ENCODE measurements around the gene ZNF296.

The ZNF296 gene

DNA sequence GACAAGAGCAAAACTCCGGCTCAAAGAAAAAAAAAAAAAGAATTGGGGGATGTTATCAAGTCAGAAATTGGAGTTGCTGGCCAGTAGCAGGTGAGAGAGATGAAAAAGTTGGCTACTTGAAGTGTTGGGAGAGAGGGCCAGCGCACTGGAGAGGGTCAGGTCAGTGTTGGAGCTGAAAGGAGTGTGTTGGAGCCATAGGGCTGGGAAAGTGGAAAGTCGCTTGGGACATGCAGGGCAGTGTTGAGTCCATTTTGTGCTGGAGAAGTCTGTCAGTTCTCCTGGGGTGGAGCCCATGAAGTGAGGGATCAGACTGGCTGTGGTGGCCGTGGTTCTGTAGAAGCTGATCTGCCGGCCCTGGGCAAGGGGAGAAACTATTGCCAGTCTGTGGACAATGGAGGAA is 18.4 kb upstream of the ZNF296 start:
- peaks cover 25% of the 10 kb centered on the region for H3K4me1 ChIP-seq (ENCODE audit: control insufficient read depth, insufficient read depth, low read length)
- no peak overlapping the region for H3K4me3 ChIP-seq (ENCODE audit: low read depth, low read length)
- no peak overlapping the region for H3K9ac ChIP-seq (ENCODE audit: low read depth, low read length)
- peaks cover 13% of the 10 kb centered on the region for H3K36me3 ChIP-seq (ENCODE audit: control insufficient read depth, insufficient read depth, low read length)
- H3K9me3 ChIP-seq (ENCODE audit: control insufficient read depth, insufficient read depth, low read length): no peaks in the 10 kb centered on the region
- no peak overlapping the region for H3K27ac ChIP-seq (ENCODE audit: low read depth, low read length)
- H3K27me3 ChIP-seq (ENCODE audit: control insufficient read depth, insufficient read depth, low read length): no peaks in the 10 kb centered on the region

DNA sequence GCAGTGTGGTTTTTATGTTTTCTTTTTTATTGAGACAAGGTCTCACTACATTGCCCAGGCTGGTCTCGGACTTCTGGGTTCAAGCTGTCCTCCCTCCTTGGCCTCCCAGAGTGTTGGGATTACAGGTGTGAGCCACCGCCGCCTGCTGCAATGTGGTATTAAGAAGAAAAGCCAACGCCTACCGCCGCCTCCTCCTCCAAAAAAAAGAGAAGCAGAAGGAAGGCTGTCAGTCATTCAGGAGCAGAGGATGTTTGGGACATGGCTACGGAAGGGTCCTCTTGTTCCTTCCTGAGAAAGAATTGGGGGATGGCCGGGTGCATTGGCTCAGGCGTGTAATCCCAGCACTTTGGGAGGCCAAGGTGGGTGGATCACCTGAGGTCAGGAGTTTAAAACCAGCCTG is 17.9 kb upstream of the ZNF296 start:
- Histone ChIP-seq H3K9me3 (ENCODE audit: control insufficient read depth, insufficient read depth, low read length) (no peaks in the 10 kb centered on the region), H3K27me3 (ENCODE audit: control insufficient read depth, insufficient read depth, low read length) (no peaks in the 10 kb centered on the region), H3K36me3 (ENCODE audit: control insufficient read depth, insufficient read depth, low read length) (peaks cover 13% of the 10 kb centered on the region), H3K4me1 (ENCODE audit: control insufficient read depth, insufficient read depth, low read length) (peaks cover 22% of the 10 kb centered on the region), H3K9ac (ENCODE audit: low read depth, low read length) (no peak overlapping the region), H3K27ac (ENCODE audit: low read depth, low read length) (no peak overlapping the region), H3K4me3 (ENCODE audit: low read depth, low read length) (peak overlapping the region; percentile 80)

- peaks cover 22% of the 10 kb centered on the region for H3K36me3 ChIP-seq (ENCODE audit: control insufficient read depth, insufficient read depth, low read length)
- H3K9me3 ChIP-seq (ENCODE audit: control insufficient read depth, insufficient read depth, low read length): no peaks in the 10 kb centered on the region
- H3K9ac ChIP-seq (ENCODE audit: low read depth, low read length): peak within 1 kb of the TSS; percentile 92
- H3K4me1 ChIP-seq (ENCODE audit: control insufficient read depth, insufficient read depth, low read length): peaks cover 10% of the 10 kb centered on the region
- H3K4me3 ChIP-seq (ENCODE audit: low read depth, low read length): peak within 1 kb of the TSS; percentile 80
- no peaks in the 10 kb centered on the region for H3K27me3 ChIP-seq (ENCODE audit: control insufficient read depth, insufficient read depth, low read length)
- H3K27ac ChIP-seq (ENCODE audit: low read depth, low read length): peak within 1 kb of the TSS; percentile 98
Measured at GRCh38 chr19:45092747-45093678, 16.7 kb upstream of the ZNF296 start, which contains the start of gene PPP1R37. TSS of gene PPP1R37 (plus strand) at chr19:45093179. CDS start at chr19:45093326, 147 bp downstream.

DNA sequence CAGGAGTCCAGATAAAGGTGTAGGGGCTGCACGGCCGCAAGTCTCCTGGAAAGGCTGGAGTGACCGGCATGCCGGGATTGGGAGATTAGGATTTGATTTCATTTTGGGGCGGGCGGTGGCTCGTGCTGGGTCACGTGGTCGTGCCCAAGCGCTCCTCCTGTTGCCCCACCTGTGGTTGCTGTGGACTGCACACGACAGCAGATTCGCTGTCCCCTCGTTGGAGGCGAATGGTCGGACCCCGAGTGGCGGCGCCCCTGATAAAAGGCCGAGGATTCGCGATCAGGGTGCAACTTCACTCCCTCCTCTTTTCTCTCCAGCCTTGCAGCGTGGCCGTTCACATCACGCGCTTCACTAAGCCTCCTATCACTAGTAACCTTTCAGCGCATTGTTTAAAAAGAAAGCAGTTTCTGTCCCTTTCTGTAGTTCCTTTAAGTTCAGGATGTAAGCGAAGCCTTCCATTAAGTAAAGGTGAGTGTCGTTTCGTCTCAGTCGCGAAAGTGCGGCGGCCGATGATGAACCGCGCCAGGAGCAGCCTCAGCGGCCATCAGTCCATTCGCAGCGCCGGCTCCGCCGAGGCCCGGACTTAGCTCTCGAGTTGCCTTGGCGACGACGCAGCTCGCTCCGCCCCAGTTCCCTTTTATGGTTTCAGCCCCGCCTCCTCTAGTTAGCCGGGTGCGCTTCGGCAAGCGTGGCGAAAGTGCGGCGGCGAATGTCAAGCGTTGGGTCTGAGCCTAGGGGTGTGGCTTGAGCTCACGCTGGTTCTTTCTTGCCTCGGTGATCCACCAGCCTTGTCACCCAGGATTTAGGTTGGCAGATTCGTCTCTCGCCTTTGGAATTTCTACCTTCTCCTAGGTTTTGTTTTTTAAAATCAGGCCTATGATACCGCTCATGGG is 15.0 kb upstream of the ZNF296 start:
- Histone ChIP-seq H3K4me1 (ENCODE audit: control insufficient read depth, insufficient read depth, low read length) (peaks cover 7% of the 10 kb centered on the region), H3K27ac (ENCODE audit: low read depth, low read length) (peak overlapping the region; percentile 98), H3K9ac (ENCODE audit: low read depth, low read length) (peak overlapping the region; percentile 58), H3K36me3 (ENCODE audit: control insufficient read depth, insufficient read depth, low read length) (peaks cover 26% of the 10 kb centered on the region), H3K4me3 (ENCODE audit: low read depth, low read length) (peak overlapping the region; percentile 80), H3K9me3 (ENCODE audit: control insufficient read depth, insufficient read depth, low read length) (no peaks in the 10 kb centered on the region), H3K27me3 (ENCODE audit: control insufficient read depth, insufficient read depth, low read length) (no peaks in the 10 kb centered on the region)

- Histone ChIP-seq H3K36me3 (ENCODE audit: control insufficient read depth, insufficient read depth, low read length) (peaks cover 24% of the 10 kb centered on the region), H3K9ac (ENCODE audit: low read depth, low read length) (no peak overlapping the region), H3K9me3 (ENCODE audit: control insufficient read depth, insufficient read depth, low read length) (no peaks in the 10 kb centered on the region), H3K4me3 (ENCODE audit: low read depth, low read length) (peak overlapping the region; percentile 58; the same call in 1 of the 2 replicates), H3K4me1 (ENCODE audit: control insufficient read depth, insufficient read depth, low read length) (peaks cover 7% of the 10 kb centered on the region), H3K27me3 (ENCODE audit: control insufficient read depth, insufficient read depth, low read length) (no peaks in the 10 kb centered on the region), H3K27ac (ENCODE audit: low read depth, low read length) (peak overlapping the region; percentile 78)
Measured at GRCh38 chr19:45090606-45091005, 14.3 kb upstream of the ZNF296 start.

DNA sequence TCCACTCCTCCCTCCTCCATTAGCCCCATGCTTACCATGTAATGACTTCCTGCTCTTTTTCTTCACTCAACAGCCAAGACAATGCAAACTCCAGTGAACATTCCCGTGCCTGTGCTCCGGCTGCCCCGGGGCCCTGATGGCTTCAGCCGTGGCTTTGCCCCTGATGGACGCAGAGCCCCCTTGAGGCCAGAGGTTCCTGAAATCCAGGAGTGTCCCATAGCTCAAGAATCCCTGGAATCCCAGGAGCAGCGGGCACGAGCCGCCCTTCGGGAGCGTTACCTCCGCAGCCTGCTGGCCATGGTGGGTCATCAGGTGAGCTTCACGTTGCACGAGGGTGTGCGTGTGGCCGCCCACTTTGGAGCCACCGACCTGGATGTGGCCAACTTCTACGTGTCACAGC is 13.8 kb upstream of the ZNF296 start:
- Histone ChIP-seq H3K27ac (ENCODE audit: low read depth, low read length) (no peak overlapping the region), H3K4me1 (ENCODE audit: control insufficient read depth, insufficient read depth, low read length) (peaks cover 7% of the 10 kb centered on the region), H3K9ac (ENCODE audit: low read depth, low read length) (no peak overlapping the region), H3K36me3 (ENCODE audit: control insufficient read depth, insufficient read depth, low read length) (peaks cover 29% of the 10 kb centered on the region), H3K4me3 (ENCODE audit: low read depth, low read length) (no peak overlapping the region), H3K27me3 (ENCODE audit: control insufficient read depth, insufficient read depth, low read length) (no peaks in the 10 kb centered on the region), H3K9me3 (ENCODE audit: control insufficient read depth, insufficient read depth, low read length) (no peaks in the 10 kb centered on the region)

GRCh38 chr19:45087531-45087930 is 11.3 kb upstream of the ZNF296 start:
- Histone ChIP-seq H3K27ac (ENCODE audit: low read depth, low read length) (no peak overlapping the region), H3K9ac (ENCODE audit: low read depth, low read length) (no peak overlapping the region), H3K4me1 (ENCODE audit: control insufficient read depth, insufficient read depth, low read length) (peaks cover 7% of the 10 kb centered on the region), H3K4me3 (ENCODE audit: low read depth, low read length) (no peak overlapping the region), H3K27me3 (ENCODE audit: control insufficient read depth, insufficient read depth, low read length) (no peaks in the 10 kb centered on the region), H3K36me3 (ENCODE audit: control insufficient read depth, insufficient read depth, low read length) (peaks cover 31% of the 10 kb centered on the region), H3K9me3 (ENCODE audit: control insufficient read depth, insufficient read depth, low read length) (no peaks in the 10 kb centered on the region)

DNA sequence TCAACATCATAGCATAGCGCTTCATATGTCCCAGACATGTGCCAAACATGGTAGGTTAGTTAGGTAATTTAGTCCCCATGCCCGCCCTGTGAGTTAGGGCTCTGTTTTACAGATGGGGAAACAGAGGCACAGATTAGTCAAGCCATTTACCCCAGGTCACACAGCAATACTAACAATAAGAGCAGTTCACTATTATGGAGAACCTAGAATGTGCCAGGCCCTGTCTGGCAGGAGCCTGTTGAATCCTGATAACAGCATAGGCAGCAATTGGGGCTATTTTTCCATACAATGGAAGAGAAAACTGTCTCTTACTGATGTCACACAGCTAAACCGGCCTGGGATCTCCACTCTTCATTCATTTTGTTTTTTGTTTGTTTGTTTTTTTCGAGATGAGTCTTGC is 10.2 kb upstream of the ZNF296 start:
- Histone ChIP-seq H3K4me3 (ENCODE audit: low read depth, low read length) (no peak overlapping the region), H3K4me1 (ENCODE audit: control insufficient read depth, insufficient read depth, low read length) (peaks cover 7% of the 10 kb centered on the region), H3K9ac (ENCODE audit: low read depth, low read length) (no peak overlapping the region), H3K36me3 (ENCODE audit: control insufficient read depth, insufficient read depth, low read length) (peaks cover 41% of the 10 kb centered on the region), H3K27ac (ENCODE audit: low read depth, low read length) (no peak overlapping the region), H3K9me3 (ENCODE audit: control insufficient read depth, insufficient read depth, low read length) (no peaks in the 10 kb centered on the region), H3K27me3 (ENCODE audit: control insufficient read depth, insufficient read depth, low read length) (no peaks in the 10 kb centered on the region)

- Histone ChIP-seq H3K27ac (ENCODE audit: low read depth, low read length) (no peak overlapping the region), H3K4me1 (ENCODE audit: control insufficient read depth, insufficient read depth, low read length) (peaks cover 28% of the 10 kb centered on the region), H3K36me3 (ENCODE audit: control insufficient read depth, insufficient read depth, low read length) (peaks cover 24% of the 10 kb centered on the region), H3K9ac (ENCODE audit: low read depth, low read length) (no peak overlapping the region), H3K27me3 (ENCODE audit: control insufficient read depth, insufficient read depth, low read length) (no peaks in the 10 kb centered on the region), H3K4me3 (ENCODE audit: low read depth, low read length) (no peak overlapping the region), H3K9me3 (ENCODE audit: control insufficient read depth, insufficient read depth, low read length) (no peaks in the 10 kb centered on the region)
Measured at GRCh38 chr19:45082170-45082569, 5.9 kb upstream of the ZNF296 start.

GRCh38 chr19:45079911-45080370 is 3.7 kb upstream of the ZNF296 start:
- Histone ChIP-seq H3K27ac (ENCODE audit: low read depth, low read length) (peak overlapping the region; percentile 99), H3K27me3 (ENCODE audit: control insufficient read depth, insufficient read depth, low read length) (no peaks in the 10 kb centered on the region), H3K4me1 (ENCODE audit: control insufficient read depth, insufficient read depth, low read length) (peaks cover 36% of the 10 kb centered on the region), H3K36me3 (ENCODE audit: control insufficient read depth, insufficient read depth, low read length) (peaks cover 13% of the 10 kb centered on the region), H3K9ac (ENCODE audit: low read depth, low read length) (peak overlapping the region; percentile 93), H3K4me3 (ENCODE audit: low read depth, low read length) (peak overlapping the region; percentile 97), H3K9me3 (ENCODE audit: control insufficient read depth, insufficient read depth, low read length) (no peaks in the 10 kb centered on the region)
